Activated naive CD8-positive, alpha-beta T cell treated with anti-CD3 and anti-CD28 coated beads, Interleukin-2, amount 10 ng/mL, durations not matched to agents 7 days and 5 days (primary cell): ENCODE results near the gene PMM2. TPM values are rescaled to one million over a fixed set of nuclear protein-coding genes. Genes with fewer than 3 reads are reported as not detected.
"Not testable (repeated sequence)": the region's sequence is repeated elsewhere in the genome, so short reads cannot be mapped to it uniquely, and the experiment has no call there.

Experiments
- ATAC-seq: fragments of 150-1000 bp; cut with Tn5 transposase; one replicate; pipeline ENCODE4 v1.10.0; 2021; ENCODE audit warnings: low read depth, moderate library complexity
- POLR2A ChIA-PET: fragments of 350-600 bp; sonication (Branson Sonifier 250); formaldehyde crosslinking; loops from one replicate; lab custom pipeline; 2021; ENCODE audit warnings: antibody characterized with exemption; lab: Charles Lee
- DNase-seq: peaks from one replicate; pipeline ENCODE4 v3.0.0; 2021
- H3K27ac Mint-ChIP-seq: one replicate; pipeline ENCODE4 v1.8.0; 2022; ENCODE audit warnings: mild to moderate bottlenecking, mixed read lengths
- H3K27me3 Mint-ChIP-seq: one replicate; pipeline ENCODE4 v1.8.0; 2022; ENCODE audit warnings: mild to moderate bottlenecking, moderate library complexity, mixed read lengths
- H3K36me3 Mint-ChIP-seq: one replicate; pipeline ENCODE4 v1.8.0; 2021; ENCODE audit warnings: mild to moderate bottlenecking, mixed read lengths
- H3K4me1 Mint-ChIP-seq: one replicate; pipeline ENCODE4 v1.8.0; 2021; ENCODE audit warnings: mixed read lengths
- H3K4me3 Mint-ChIP-seq: one replicate; pipeline ENCODE4 v1.8.0; 2022; ENCODE audit warnings: mild to moderate bottlenecking, moderate library complexity, mixed read lengths
- H3K9me3 Mint-ChIP-seq: one replicate; pipeline ENCODE4 v1.8.0; 2021; ENCODE audit warnings: mixed read lengths
- total RNA-seq, 2 experiments: library from RNA; stranded (reverse); gene quantifications; one replicate each; pipeline ENCODE4 v1.2.3, GENCODE V29; 2021

The PMM2 gene
- total RNA-seq, 2 experiments from 2014 or later = 36.4 to 38.5 TPM

- H3K4me1 Mint-ChIP-seq = peaks cover 42% of the 10 kb centered on the region
- peaks cover 17% of the 10 kb centered on the region for H3K36me3 Mint-ChIP-seq
- no peaks in the 10 kb centered on the region for H3K9me3 Mint-ChIP-seq
- H3K4me3 Mint-ChIP-seq = peak overlapping the region; percentile 93
- ATAC-seq = no peak
- H3K27me3 Mint-ChIP-seq = no peaks in the 10 kb centered on the region
- peak overlapping the region; percentile 58 for H3K27ac Mint-ChIP-seq
- POLR2A ChIA-PET = interaction anchor here (1.3 kb wide), 1 partner anchor 10 kb away, joined by 4 read pairs; no protein-coding TSS in a partner anchor
- no peak for DNase-seq
These were observed 67.7 kb downstream of the PMM2 start for GRCh38 chr16:8865145-8865882.

GRCh38 chr16:8866118-8866883 is 68.7 kb downstream of the PMM2 start:
- H3K4me1 Mint-ChIP-seq = peaks cover 47% of the 10 kb centered on the region
- peak overlapping the region; percentile 93 for H3K4me3 Mint-ChIP-seq
- H3K27ac Mint-ChIP-seq = peak overlapping the region; percentile 83
- no peaks in the 10 kb centered on the region for H3K9me3 Mint-ChIP-seq
- DNase-seq = no peak
- H3K27me3 Mint-ChIP-seq = no peaks in the 10 kb centered on the region
- H3K36me3 Mint-ChIP-seq = peaks cover 17% of the 10 kb centered on the region
- POLR2A ChIA-PET = interaction anchor here (1.3 kb wide), 1 partner anchor 11 kb away, joined by 4 read pairs; no protein-coding TSS in a partner anchor
- no peak for ATAC-seq

GRCh38 chr16:8866884-8867215 is 69.2 kb downstream of the PMM2 start:
- no peak for DNase-seq
- no peaks in the 10 kb centered on the region for H3K27me3 Mint-ChIP-seq
- POLR2A ChIA-PET = interaction anchor here (1.3 to 3.5 kb wide), 6 partner anchors 11 to 226 kb away, joined by 4 to 44 read pairs (median 21); partner anchors contain the start of genes HAPSTR1, PMM2 and TMEM186
- H3K9me3 Mint-ChIP-seq = no peaks in the 10 kb centered on the region
- H3K4me1 Mint-ChIP-seq = peaks cover 47% of the 10 kb centered on the region
- peak overlapping the region; percentile 97 for H3K27ac Mint-ChIP-seq
- ATAC-seq = no peak
- peak overlapping the region; percentile 93 for H3K4me3 Mint-ChIP-seq
- peaks cover 17% of the 10 kb centered on the region for H3K36me3 Mint-ChIP-seq

- ATAC-seq (no peak), DNase-seq (peak; percentile 54)
- Mint-ChIP-seq H3K36me3 (peaks cover 17% of the 10 kb centered on the region), H3K27me3 (no peaks in the 10 kb centered on the region), H3K9me3 (no peaks in the 10 kb centered on the region), H3K27ac (peak overlapping the region; percentile 97), H3K4me1 (peaks cover 43% of the 10 kb centered on the region), H3K4me3 (peak overlapping the region; percentile 93)
- POLR2A ChIA-PET = interaction anchor here (1.6 to 3.5 kb wide), 9 partner anchors 13 to 225 kb away, joined by 5 to 44 read pairs (median 17); partner anchors contain the start of genes HAPSTR1, LITAFD, PMM2 and TMEM186
These were observed 69.7 kb downstream of the PMM2 start for GRCh38 chr16:8867216-8867931.

- H3K9me3 Mint-ChIP-seq = no peaks in the 10 kb centered on the region
- peak overlapping the region; percentile 93 for H3K4me3 Mint-ChIP-seq
- peaks cover 17% of the 10 kb centered on the region for H3K36me3 Mint-ChIP-seq
- no peaks in the 10 kb centered on the region for H3K27me3 Mint-ChIP-seq
- peak overlapping the region; percentile 97 for H3K27ac Mint-ChIP-seq
- peaks cover 41% of the 10 kb centered on the region for H3K4me1 Mint-ChIP-seq
- POLR2A ChIA-PET = interaction anchor here (1.1 to 3.5 kb wide), 17 partner anchors 9 to 235 kb away, joined by 4 to 44 read pairs (median 9); partner anchors contain the start of genes HAPSTR1, LITAFD, PMM2 and TMEM186
- DNase-seq (no peak), ATAC-seq (no peak)
These were observed 70.3 kb downstream of the PMM2 start for GRCh38 chr16:8867932-8868415.

- ATAC-seq (peak; percentile 76), DNase-seq (peak; percentile 89)
- H3K4me1 Mint-ChIP-seq = peaks cover 40% of the 10 kb centered on the region
- POLR2A ChIA-PET = interaction anchor here (0.7 to 3.5 kb wide), 21 partner anchors 10 to 266 kb away, joined by 3 to 44 read pairs (median 6); partner anchors contain the start of genes HAPSTR1, LITAFD, PMM2 and TMEM186
- no peaks in the 10 kb centered on the region for H3K9me3 Mint-ChIP-seq
- H3K36me3 Mint-ChIP-seq = peaks cover 17% of the 10 kb centered on the region
- H3K27me3 Mint-ChIP-seq = no peaks in the 10 kb centered on the region
- peak within 1 kb of the TSS; percentile 96 for H3K4me3 Mint-ChIP-seq
- peak within 1 kb of the TSS; percentile 97 for H3K27ac Mint-ChIP-seq
These were observed 71.0 kb downstream of the PMM2 start, which contains the start of gene CARHSP1 for GRCh38 chr16:8868416-8869211. CARHSP1 (minus strand) TSS chr16:8869006; CDS start chr16:8859328, 9,678 bp downstream.

- H3K36me3 Mint-ChIP-seq = peaks cover 13% of the 10 kb centered on the region
- H3K27ac Mint-ChIP-seq = peak overlapping the region; percentile 95
- H3K9me3 Mint-ChIP-seq = no peaks in the 10 kb centered on the region
- POLR2A ChIA-PET = interaction anchor here (0.5 to 3.5 kb wide), 21 partner anchors 10 to 265 kb away, joined by 3 to 44 read pairs (median 6); partner anchors contain the start of genes HAPSTR1, LITAFD, PMM2 and TMEM186
- ATAC-seq (no peak), DNase-seq (peak; percentile 43)
- no peaks in the 10 kb centered on the region for H3K27me3 Mint-ChIP-seq
- peak overlapping the region; percentile 96 for H3K4me3 Mint-ChIP-seq
- peaks cover 38% of the 10 kb centered on the region for H3K4me1 Mint-ChIP-seq
These were observed 71.8 kb downstream of the PMM2 start for GRCh38 chr16:8869212-8869987.

GRCh38 chr16:8869988-8870241 is 72.3 kb downstream of the PMM2 start:
- Mint-ChIP-seq H3K36me3 (peaks cover 13% of the 10 kb centered on the region), H3K27ac (peak overlapping the region; percentile 95), H3K4me1 (peaks cover 40% of the 10 kb centered on the region), H3K4me3 (peak overlapping the region; percentile 96)
- DNase-seq, ATAC-seq, H3K9me3 Mint-ChIP-seq, H3K27me3 Mint-ChIP-seq: not testable (repeated sequence)
- POLR2A ChIA-PET = interaction anchor here (0.5 to 3.5 kb wide), 4 partner anchors 10 to 238 kb away, joined by 3 to 44 read pairs (median 33); partner anchors contain the start of genes HAPSTR1 and LITAFD

- no peak for DNase-seq
- POLR2A ChIA-PET = interaction anchor here (1.1 to 2.2 kb wide), 2 partner anchors 53 to 55 kb away, joined by 3 to 8 read pairs; no protein-coding TSS in a partner anchor
- no peaks in the 10 kb centered on the region for H3K27me3 Mint-ChIP-seq
These were observed 74.4 kb downstream of the PMM2 start for GRCh38 chr16:8872071-8872470.

GRCh38 chr16:8872967-8873865 is 75.6 kb downstream of the PMM2 start:
- H3K36me3 Mint-ChIP-seq = no peaks in the 10 kb centered on the region
- H3K9me3 Mint-ChIP-seq = no peaks in the 10 kb centered on the region
- no peaks in the 10 kb centered on the region for H3K27me3 Mint-ChIP-seq
- no peak for DNase-seq
- no peak overlapping the region for H3K27ac Mint-ChIP-seq
- H3K4me3 Mint-ChIP-seq = no peak overlapping the region
- POLR2A ChIA-PET = interaction anchor here (1.2 kb wide), 1 partner anchor 56 kb away, joined by 4 read pairs; no protein-coding TSS in a partner anchor
- peaks cover 29% of the 10 kb centered on the region for H3K4me1 Mint-ChIP-seq
- no peak for ATAC-seq

More at GRCh38 chr16:8872071-8872470, 74.4 kb downstream of the PMM2 start:
- no peak overlapping the region for H3K27ac Mint-ChIP-seq
- H3K4me3 Mint-ChIP-seq = no peak overlapping the region
- peaks cover 26% of the 10 kb centered on the region for H3K4me1 Mint-ChIP-seq
- ATAC-seq = no peak
- H3K36me3 Mint-ChIP-seq = peaks cover 10% of the 10 kb centered on the region
- no peaks in the 10 kb centered on the region for H3K9me3 Mint-ChIP-seq
